ENCODE results near the gene CYP19A1.

DNA sequence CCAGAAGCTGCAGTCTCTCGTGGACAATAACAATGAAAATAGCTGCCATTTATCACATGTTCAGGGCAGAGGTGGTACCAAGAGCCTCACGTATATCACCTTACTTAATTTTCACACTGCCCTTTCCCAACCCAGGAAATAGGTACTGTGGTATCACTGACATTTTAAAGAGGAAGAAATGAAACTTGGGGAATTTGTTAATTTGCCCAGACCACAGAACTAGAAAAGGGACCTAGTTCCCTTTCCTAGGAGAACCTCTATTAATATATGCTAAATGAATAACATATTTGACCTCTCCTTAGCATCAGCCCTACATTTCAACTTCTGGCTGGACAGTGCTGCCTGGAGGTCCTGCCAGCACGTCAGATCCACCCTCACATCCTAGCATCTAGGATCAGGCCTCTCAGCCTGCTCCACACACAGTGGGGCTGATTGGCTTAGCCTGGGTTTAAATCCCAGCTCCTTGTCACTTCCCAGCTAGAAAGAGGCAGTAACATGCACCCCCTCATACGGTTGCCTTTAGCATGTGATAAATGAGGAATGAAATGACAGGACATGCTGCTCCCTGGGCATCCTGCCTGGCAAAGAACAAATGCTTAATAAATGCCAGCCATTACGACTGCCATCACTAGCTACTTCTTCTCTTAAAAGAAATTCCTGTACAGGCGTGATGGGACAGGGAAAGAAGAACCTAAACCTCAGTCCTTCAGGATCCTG, 148.6 kb downstream of the CYP19A1 start:
- TF ChIP-seq NFATC3 (IDR thresholded peaks at IDR 0.05) (no peak), ZNF197 (CRISPR knock-in tag; IDR thresholded peaks at IDR 0.05; ENCODE audit: low read depth) (no peak), NFRKB (IDR thresholded peaks at IDR 0.05; ENCODE audit: low read depth) (no peak), SMARCA5 (IDR thresholded peaks at IDR 0.05) (no peak), POLR2A (conservative IDR thresholded peaks at IDR 0.05) (no peak)
- TF ChIP-seq, protein P1, sequence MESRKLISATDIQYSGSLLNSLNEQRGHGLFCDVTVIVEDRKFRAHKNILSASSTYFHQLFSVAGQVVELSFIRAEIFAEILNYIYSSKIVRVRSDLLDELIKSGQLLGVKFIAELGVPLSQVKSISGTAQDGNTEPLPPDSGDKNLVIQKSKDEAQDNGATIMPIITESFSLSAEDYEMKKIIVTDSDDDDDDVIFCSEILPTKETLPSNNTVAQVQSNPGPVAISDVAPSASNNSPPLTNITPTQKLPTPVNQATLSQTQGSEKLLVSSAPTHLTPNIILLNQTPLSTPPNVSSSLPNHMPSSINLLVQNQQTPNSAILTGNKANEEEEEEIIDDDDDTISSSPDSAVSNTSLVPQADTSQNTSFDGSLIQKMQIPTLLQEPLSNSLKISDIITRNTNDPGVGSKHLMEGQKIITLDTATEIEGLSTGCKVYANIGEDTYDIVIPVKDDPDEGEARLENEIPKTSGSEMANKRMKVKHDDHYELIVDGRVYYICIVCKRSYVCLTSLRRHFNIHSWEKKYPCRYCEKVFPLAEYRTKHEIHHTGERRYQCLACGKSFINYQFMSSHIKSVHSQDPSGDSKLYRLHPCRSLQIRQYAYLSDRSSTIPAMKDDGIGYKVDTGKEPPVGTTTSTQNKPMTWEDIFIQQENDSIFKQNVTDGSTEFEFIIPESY (CRISPR knock-in tag; IDR thresholded peaks at IDR 0.05), result no peak
- TF ChIP-seq, protein P2, sequence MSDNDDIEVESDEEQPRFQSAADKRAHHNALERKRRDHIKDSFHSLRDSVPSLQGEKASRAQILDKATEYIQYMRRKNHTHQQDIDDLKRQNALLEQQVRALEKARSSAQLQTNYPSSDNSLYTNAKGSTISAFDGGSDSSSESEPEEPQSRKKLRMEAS (CRISPR knock-in tag; IDR thresholded peaks at IDR 0.05), result no peak
- TF ChIP-seq, protein P3, sequence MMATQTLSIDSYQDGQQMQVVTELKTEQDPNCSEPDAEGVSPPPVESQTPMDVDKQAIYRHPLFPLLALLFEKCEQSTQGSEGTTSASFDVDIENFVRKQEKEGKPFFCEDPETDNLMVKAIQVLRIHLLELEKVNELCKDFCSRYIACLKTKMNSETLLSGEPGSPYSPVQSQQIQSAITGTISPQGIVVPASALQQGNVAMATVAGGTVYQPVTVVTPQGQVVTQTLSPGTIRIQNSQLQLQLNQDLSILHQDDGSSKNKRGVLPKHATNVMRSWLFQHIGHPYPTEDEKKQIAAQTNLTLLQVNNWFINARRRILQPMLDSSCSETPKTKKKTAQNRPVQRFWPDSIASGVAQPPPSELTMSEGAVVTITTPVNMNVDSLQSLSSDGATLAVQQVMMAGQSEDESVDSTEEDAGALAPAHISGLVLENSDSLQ (IDR thresholded peaks at IDR 0.05), result no peak
- TF ChIP-seq, protein P4, sequence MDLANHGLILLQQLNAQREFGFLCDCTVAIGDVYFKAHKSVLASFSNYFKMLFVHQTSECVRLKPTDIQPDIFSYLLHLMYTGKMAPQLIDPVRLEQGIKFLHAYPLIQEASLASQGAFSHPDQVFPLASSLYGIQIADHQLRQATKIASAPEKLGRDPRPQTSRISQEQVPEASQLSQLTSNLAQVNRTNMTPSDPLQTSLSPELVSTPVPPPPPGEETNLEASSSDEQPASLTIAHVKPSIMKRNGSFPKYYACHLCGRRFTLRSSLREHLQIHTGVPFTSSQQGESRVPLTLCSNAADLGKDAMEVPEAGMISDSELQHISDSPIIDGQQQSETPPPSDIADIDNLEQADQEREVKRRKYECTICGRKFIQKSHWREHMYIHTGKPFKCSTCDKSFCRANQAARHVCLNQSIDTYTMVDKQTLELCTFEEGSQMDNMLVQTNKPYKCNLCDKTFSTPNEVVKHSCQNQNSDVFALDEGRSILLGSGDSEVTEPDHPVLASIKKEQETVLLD (IDR thresholded peaks at IDR 0.05), result no peak

Data from K562 (cell line).